K562 (cell line): ENCODE measurements around the gene LZTFL1. TPM values are rescaled to one million over a fixed set of nuclear protein-coding genes. Genes with fewer than 3 reads are reported as not detected.
A peak's percentile ranks its signal among the peaks of the same experiment; 100 is the strongest.

ENCODE experiments used
- ATAC-seq: fragments of 200-7000 bp; cut with Tn5 transposase; 3 replicates; pipeline ENCODE4 v1.9.1; 2020; ENCODE audit warnings: moderate library complexity
- BruUV-seq: library from RNA; stranded (reverse); fragments of 400-500 nt; replicated peaks from 2 replicates; lab custom pipeline; 2021; lab: Mats Ljungman, UMichigan
- CTCF ChIA-PET: fragments of 300-600 bp; formaldehyde crosslinking; extraction: SDS; loops from one replicate; lab custom pipeline; 2021; ENCODE audit warnings: low intra/inter-chr PET ratio; lab: Yijun Ruan, JAX
- POLR2A ChIA-PET: fragments of 300-600, 350-650 bp; sonication (Branson Sonifier 250); formaldehyde crosslinking; extraction: SDS; loops from one replicate; lab custom pipeline; 2021; ENCODE audit warnings: antibody characterized with exemption, inconsistent platforms; lab: Yijun Ruan, JAX
- DNase-seq, 4 experiments: peaks; one replicate each; pipeline versions ENCODE4 v3.0.0 to v3.0.0-alpha.2; 2011 to 2018; ENCODE audit warnings: low spot score in 3 of 4, mixed read lengths in 3 of 4; ENCODE audit errors: extremely low read depth in 1 of 4
- FAIRE-seq: peaks from 2 replicates; lab custom pipeline; 2011; peaks lifted over from hg19 to GRCh38; lab: Jason Lieb, UNC
- H2AFZ ChIP-seq: 2 replicates; pipeline ENCODE4 v1.6.0; 2011; ENCODE audit warnings: low read depth, low read length, control low read depth, inconsistent platforms
- H3K27ac ChIP-seq: fragments of 200-600 bp; 3 replicates; pipeline ENCODE4 v1.8.0; 2011; ENCODE audit warnings: low read depth, mild to moderate bottlenecking, control low read depth, inconsistent platforms, low read length, moderate library complexity, mixed read lengths; ENCODE audit errors: extremely low read depth
- H3K27me3 ChIP-seq, 2 experiments: fragments of 300-600 bp in 1 of 2; 2 replicates in 1 of 2; 3 replicates in 1 of 2; pipeline versions ENCODE4 v1.6.0 to v1.8.0; 2011; ENCODE audit warnings: inconsistent platforms in 2 of 2, low read length in 2 of 2, mild to moderate bottlenecking in 1 of 2, mixed read lengths in 1 of 2, moderate library complexity in 1 of 2; ENCODE audit not compliant: control insufficient read depth in 2 of 2, insufficient read depth in 2 of 2
- H3K36me3 ChIP-seq: fragments of 300-600 bp; 3 replicates; pipeline ENCODE4 v1.8.0; 2011; ENCODE audit warnings: mild to moderate bottlenecking, low read length, inconsistent platforms; ENCODE audit not compliant: control insufficient read depth, insufficient read depth
- H3K4me1 ChIP-seq, 2 experiments: fragments of 200-600 bp in 1 of 2; replicated peaks in 1 of 2; 2 replicates in 1 of 2; 3 replicates in 1 of 2; pipeline versions ENCODE4 v1.5.1 to v1.8.0; 2011; ENCODE audit warnings: inconsistent platforms in 2 of 2, low read length in 2 of 2, mild to moderate bottlenecking in 1 of 2, mixed read lengths in 1 of 2, moderate library complexity in 1 of 2; ENCODE audit not compliant: control insufficient read depth in 2 of 2, insufficient read depth in 2 of 2
- H3K4me2 ChIP-seq: 2 replicates; pipeline ENCODE4 v1.6.1; 2011; ENCODE audit warnings: low read length, control low read depth, inconsistent platforms, mixed read lengths; ENCODE audit not compliant: insufficient read depth
- H3K4me3 ChIP-seq: fragments of 200-600 bp; sonication (generic), shearing (Covaris generic); 2 replicates; pipeline ENCODE4 v1.5.1; 2016; ENCODE audit warnings: control low read depth, inconsistent platforms
- H3K79me2 ChIP-seq: fragments of 200-600 bp; 3 replicates; pipeline ENCODE4 v1.8.0; 2011; ENCODE audit warnings: low read length, inconsistent platforms; ENCODE audit not compliant: control insufficient read depth, insufficient read depth
- H3K9ac ChIP-seq, 2 experiments: 2 replicates each; pipeline versions ENCODE4 v1.6.0 to v1.6.1; 2011; ENCODE audit warnings: low read depth in 2 of 2, low read length in 2 of 2, control low read depth in 1 of 2, inconsistent platforms in 1 of 2, mild to moderate bottlenecking in 1 of 2, mixed read lengths in 1 of 2; ENCODE audit not compliant: insufficient read depth in 1 of 2
- H3K9me1 ChIP-seq: one replicate; pipeline ENCODE4 v1.6.0; 2011; ENCODE audit warnings: inconsistent platforms, mild to moderate bottlenecking, low read length, moderate library complexity; ENCODE audit not compliant: control insufficient read depth, insufficient read depth
- H3K9me3 ChIP-seq: replicated peaks from 2 replicates; pipeline ENCODE4 v1.5.1; 2011; ENCODE audit warnings: low read depth, low read length, inconsistent platforms; ENCODE audit not compliant: control insufficient read depth, insufficient read depth
- H4K20me1 ChIP-seq: replicated peaks from 2 replicates; pipeline ENCODE4 v1.6.1; 2011; ENCODE audit warnings: low read length, inconsistent platforms, mixed read lengths; ENCODE audit not compliant: control insufficient read depth, insufficient read depth
- FOXA1 ChIP-seq: fragments of 450-650 bp; IDR thresholded peaks from 2 replicates; pipeline ENCODE4 v1.6.1; 2016; ENCODE audit warnings: mild to moderate bottlenecking, borderline replicate concordance
- KDM1A ChIP-seq, 2 experiments: fragments of 450-650 bp; IDR thresholded peaks; 2 replicates each; pipeline ENCODE4 v1.6.1; 2016; ENCODE audit warnings: mild to moderate bottlenecking in 2 of 2
- MXI1 ChIP-seq: IDR thresholded peaks from 2 replicates; pipeline ENCODE4 v1.6.1; 2011; ENCODE audit warnings: low read depth, mild to moderate bottlenecking, improper control_type of control experiment, low read length
- WGBS: fragments of 100-300 bp; shearing (Covaris generic); methylation state at CpG from one replicate; pipeline ENCODE4 v1.1.6; 2016; ENCODE audit warnings: low coverage, mixed read lengths; ENCODE audit not compliant: insufficient coverage; ENCODE audit errors: missing lambda C conversion rate; 5-methylcytosine and 5-hydroxymethylcytosine counted together
- in situ Hi-C: fragments of 300-500 bp; cut with MboI; formaldehyde crosslinking; loops from 4 replicates; pipeline ENCODE4 v1.15.0; 2018; ENCODE audit warnings: inconsistent platforms, mixed read lengths
- intact Hi-C: fragments of 100-400 bp; cut with micrococcal nuclease; formaldehyde crosslinking; loops from 2 replicates; pipeline ENCODE4 v1.14.2; 2022
- polyA plus RNA-seq, 8 experiments: library from polyadenylated mRNA; depleted of rRNA in 4 of 8; stranded (reverse) in 5 of 8; unstranded in 3 of 8; fragments of >200 nt; fragmentation: Nextera tagmentation in 2 of 8; fragmentation: Illumina TruSeq in 1 of 8; extraction: Ambion mirVana in 2 of 8; extraction: Trizol in 1 of 8; gene quantifications; 2 replicates each; pipeline versions ENCODE4 v1.2.1 to v1.2.3, GENCODE V29; 2011 to 2014; ENCODE audit warnings: inconsistent platforms in 1 of 8, missing spikeins in 1 of 8
- total RNA-seq, 7 experiments: library from RNA; depleted of rRNA in 6 of 7; stranded (reverse); fragments of >200 nt in 6 of 7; fragmentation: Illumina TruSeq in 2 of 7; extraction: Trizol in 2 of 7; gene quantifications; 2 replicates each; pipeline versions ENCODE4 v1.2.1 to v1.2.3, GENCODE V29; 2011 to 2021; ENCODE audit warnings: low replicate concordance in 1 of 7
- TF ChIP-seq, protein P1 (sequence below): fragments of 200-600 bp; sonication (generic); IDR thresholded peaks from one replicate; pipeline ENCODE4 v1.6.1; 2012; ENCODE audit warnings: mild to moderate bottlenecking, low read depth, low read length, inconsistent platforms

Gene LZTFL1
- total and polyA plus RNA-seq, 9 of the 15 experiments (the other 6 are each of a cell fraction or from before 2014, with no cell fraction given) = 10.7 to 33.7 (median 15.3) TPM

DNA sequence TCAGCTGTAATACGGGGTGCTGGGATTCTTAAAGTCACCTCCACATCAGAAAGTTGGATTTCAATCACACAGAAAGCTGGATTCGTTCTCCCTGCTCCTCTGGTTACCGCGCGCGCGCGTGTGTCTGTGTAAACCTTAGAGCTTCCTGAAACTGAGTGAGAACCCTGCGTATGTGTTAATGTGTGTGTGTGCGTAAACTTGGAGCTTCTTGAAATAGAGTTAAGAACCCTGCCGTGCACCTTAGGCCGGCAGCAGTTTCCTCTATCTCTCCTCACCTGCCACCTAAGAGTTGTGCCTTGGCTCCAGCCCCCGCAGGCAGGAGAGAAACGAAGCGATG, 531 bp downstream of the LZTFL1 start:
- Histone ChIP-seq H3K9me1 (no peaks in the 10 kb centered on the region), H3K9ac (peak overlapping the region; percentile 62 to 91), H3K9me3 (no peaks in the 10 kb centered on the region; the same call in 1 of the 2 replicates), H3K27me3 (no peaks in the 10 kb centered on the region), H2AFZ (peak overlapping the region; percentile 94), H4K20me1 (no peaks in the 10 kb centered on the region), H3K27ac (peak overlapping the region; percentile 24; the same call in 1 of the 3 replicates), H3K4me1 (peaks cover 0 to 10% of the 10 kb centered on the region in 2 experiments; a peak in 3 of 5 replicates), H3K79me2 (no peaks in the 10 kb centered on the region), H3K4me3 (peak overlapping the region; percentile 64), H3K4me2 (peak overlapping the region; percentile 76), H3K36me3 (no peaks in the 10 kb centered on the region)
- in situ Hi-C loops (no loop called here), intact Hi-C loops (no loop called here)
- ChIA-PET POLR2A (interaction anchor here (0.5 to 2.6 kb wide), 6 partner anchors 8 to 33 kb away, joined by 3 to 10 read pairs (median 4); no protein-coding TSS in a partner anchor), CTCF (no interaction called here)
- peak in 1 of 4 experiments; percentile 33 for DNase-seq
- 24% methylated on average over 15 of the region's 15 CpGs for WGBS
- FAIRE-seq = no peak
- TF ChIP-seq, protein P1, sequence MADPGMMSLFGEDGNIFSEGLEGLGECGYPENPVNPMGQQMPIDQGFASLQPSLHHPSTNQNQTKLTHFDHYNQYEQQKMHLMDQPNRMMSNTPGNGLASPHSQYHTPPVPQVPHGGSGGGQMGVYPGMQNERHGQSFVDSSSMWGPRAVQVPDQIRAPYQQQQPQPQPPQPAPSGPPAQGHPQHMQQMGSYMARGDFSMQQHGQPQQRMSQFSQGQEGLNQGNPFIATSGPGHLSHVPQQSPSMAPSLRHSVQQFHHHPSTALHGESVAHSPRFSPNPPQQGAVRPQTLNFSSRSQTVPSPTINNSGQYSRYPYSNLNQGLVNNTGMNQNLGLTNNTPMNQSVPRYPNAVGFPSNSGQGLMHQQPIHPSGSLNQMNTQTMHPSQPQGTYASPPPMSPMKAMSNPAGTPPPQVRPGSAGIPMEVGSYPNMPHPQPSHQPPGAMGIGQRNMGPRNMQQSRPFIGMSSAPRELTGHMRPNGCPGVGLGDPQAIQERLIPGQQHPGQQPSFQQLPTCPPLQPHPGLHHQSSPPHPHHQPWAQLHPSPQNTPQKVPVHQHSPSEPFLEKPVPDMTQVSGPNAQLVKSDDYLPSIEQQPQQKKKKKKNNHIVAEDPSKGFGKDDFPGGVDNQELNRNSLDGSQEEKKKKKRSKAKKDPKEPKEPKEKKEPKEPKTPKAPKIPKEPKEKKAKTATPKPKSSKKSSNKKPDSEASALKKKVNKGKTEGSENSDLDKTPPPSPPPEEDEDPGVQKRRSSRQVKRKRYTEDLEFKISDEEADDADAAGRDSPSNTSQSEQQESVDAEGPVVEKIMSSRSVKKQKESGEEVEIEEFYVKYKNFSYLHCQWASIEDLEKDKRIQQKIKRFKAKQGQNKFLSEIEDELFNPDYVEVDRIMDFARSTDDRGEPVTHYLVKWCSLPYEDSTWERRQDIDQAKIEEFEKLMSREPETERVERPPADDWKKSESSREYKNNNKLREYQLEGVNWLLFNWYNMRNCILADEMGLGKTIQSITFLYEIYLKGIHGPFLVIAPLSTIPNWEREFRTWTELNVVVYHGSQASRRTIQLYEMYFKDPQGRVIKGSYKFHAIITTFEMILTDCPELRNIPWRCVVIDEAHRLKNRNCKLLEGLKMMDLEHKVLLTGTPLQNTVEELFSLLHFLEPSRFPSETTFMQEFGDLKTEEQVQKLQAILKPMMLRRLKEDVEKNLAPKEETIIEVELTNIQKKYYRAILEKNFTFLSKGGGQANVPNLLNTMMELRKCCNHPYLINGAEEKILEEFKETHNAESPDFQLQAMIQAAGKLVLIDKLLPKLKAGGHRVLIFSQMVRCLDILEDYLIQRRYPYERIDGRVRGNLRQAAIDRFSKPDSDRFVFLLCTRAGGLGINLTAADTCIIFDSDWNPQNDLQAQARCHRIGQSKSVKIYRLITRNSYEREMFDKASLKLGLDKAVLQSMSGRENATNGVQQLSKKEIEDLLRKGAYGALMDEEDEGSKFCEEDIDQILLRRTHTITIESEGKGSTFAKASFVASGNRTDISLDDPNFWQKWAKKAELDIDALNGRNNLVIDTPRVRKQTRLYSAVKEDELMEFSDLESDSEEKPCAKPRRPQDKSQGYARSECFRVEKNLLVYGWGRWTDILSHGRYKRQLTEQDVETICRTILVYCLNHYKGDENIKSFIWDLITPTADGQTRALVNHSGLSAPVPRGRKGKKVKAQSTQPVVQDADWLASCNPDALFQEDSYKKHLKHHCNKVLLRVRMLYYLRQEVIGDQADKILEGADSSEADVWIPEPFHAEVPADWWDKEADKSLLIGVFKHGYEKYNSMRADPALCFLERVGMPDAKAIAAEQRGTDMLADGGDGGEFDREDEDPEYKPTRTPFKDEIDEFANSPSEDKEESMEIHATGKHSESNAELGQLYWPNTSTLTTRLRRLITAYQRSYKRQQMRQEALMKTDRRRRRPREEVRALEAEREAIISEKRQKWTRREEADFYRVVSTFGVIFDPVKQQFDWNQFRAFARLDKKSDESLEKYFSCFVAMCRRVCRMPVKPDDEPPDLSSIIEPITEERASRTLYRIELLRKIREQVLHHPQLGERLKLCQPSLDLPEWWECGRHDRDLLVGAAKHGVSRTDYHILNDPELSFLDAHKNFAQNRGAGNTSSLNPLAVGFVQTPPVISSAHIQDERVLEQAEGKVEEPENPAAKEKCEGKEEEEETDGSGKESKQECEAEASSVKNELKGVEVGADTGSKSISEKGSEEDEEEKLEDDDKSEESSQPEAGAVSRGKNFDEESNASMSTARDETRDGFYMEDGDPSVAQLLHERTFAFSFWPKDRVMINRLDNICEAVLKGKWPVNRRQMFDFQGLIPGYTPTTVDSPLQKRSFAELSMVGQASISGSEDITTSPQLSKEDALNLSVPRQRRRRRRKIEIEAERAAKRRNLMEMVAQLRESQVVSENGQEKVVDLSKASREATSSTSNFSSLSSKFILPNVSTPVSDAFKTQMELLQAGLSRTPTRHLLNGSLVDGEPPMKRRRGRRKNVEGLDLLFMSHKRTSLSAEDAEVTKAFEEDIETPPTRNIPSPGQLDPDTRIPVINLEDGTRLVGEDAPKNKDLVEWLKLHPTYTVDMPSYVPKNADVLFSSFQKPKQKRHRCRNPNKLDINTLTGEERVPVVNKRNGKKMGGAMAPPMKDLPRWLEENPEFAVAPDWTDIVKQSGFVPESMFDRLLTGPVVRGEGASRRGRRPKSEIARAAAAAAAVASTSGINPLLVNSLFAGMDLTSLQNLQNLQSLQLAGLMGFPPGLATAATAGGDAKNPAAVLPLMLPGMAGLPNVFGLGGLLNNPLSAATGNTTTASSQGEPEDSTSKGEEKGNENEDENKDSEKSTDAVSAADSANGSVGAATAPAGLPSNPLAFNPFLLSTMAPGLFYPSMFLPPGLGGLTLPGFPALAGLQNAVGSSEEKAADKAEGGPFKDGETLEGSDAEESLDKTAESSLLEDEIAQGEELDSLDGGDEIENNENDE = no peak
- no peak for TF ChIP-seq MXI1
- no peak for TF ChIP-seq FOXA1
- no peak for TF ChIP-seq KDM1A (IDR thresholded peaks at IDR 0.05)
- BruUV-seq = TSS peak; percentile 66
- peak; percentile 56 for ATAC-seq
